Activated CD8-positive, alpha-beta memory T cell treated with anti-CD3 and anti-CD28 coated beads for 4 hours (primary cell): ENCODE measurements around the gene TRAP1.

Experiments
- DNase-seq, 2 donors: peaks; one replicate each; pipeline ENCODE4 v3.0.0-alpha.2; 2020; ENCODE audit warnings: low read depth in 2 of 2

The TRAP1 gene

DNA sequence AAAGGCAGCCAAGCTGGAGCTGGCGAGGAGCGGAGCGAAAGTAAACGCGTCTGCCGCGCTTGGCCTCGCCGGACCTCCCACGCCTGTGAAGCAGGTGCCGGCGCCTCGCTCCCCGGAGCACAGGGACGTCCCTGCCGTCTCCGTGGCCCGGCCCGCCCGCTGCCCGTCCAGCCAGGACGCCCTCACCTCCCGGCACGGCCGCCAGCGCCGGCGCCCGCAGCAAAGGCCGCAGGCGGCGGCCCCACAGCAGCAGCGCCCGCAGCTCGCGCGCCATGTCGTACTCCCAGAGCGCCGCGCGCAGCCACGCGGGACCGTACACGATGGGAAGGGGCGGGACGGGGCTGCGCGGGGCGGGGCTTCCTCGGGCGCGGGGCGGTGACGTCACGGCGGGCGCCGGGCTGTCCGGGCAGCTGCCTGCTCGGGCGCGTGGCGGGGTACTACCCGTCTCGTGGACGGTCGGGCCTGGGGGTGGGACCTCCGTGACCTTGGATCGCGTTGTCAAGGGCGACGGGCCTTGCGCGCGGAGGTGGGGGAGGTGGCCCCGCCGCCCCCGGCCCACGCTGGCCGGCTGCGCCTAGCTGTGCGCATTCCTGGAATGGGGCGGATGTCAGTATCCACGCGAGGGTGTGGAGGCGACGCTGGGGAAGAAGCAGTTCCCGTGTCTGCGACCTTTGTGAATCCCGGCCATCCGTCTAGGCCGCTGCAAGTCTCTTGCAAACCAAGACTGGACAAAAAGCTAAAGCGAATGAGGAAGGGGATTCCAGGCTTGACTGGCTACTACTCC lies at the start of gene TRAP1:
Gene TRAP1, minus strand, starts transcription at position 290 of the 784 bp plus-strand sequence. Its CDS starts 16 bp downstream, at position 274.
- DNase-seq, result peak; percentile 84 to 89

DNA sequence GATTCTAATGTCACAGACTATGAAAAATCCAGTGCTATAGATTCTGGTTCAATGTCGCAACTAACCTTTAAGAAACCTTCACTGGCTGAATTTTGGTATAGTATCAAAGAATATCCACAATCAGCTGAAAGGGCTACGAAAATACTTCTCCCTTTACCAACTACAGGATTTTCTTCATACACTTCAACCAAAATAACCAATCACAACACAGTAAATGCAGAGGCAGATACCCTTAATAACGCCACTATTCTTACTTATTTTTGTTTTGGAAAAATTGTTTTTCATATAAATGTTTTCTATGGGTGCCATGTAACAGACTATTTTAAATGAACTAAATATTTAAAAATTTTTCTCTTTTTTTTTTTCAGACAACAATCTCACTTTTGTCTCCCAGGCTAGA lies 48.9 kb upstream of the TRAP1 start:
- no peak for DNase-seq

DNA sequence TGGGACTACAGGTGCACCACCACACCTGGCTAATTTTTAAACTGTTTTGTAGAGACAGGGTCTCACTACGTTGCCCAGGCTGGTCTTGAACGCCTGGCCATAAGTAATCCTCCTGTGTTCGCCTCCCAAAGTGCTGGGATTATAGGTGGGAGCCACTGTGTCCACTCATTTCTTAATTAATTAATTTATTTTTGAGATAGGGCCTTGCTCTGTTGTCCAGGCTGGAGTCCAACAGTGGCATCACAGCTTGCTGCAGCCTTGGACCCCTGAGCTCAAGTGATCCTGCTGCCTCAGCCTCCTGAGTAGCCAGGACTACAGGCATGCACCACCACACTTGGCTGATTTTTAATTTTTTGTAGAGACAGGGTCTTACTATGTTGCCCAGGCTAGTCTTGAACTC lies 47.1 kb upstream of the TRAP1 start:
- DNase-seq, result no peak

DNA sequence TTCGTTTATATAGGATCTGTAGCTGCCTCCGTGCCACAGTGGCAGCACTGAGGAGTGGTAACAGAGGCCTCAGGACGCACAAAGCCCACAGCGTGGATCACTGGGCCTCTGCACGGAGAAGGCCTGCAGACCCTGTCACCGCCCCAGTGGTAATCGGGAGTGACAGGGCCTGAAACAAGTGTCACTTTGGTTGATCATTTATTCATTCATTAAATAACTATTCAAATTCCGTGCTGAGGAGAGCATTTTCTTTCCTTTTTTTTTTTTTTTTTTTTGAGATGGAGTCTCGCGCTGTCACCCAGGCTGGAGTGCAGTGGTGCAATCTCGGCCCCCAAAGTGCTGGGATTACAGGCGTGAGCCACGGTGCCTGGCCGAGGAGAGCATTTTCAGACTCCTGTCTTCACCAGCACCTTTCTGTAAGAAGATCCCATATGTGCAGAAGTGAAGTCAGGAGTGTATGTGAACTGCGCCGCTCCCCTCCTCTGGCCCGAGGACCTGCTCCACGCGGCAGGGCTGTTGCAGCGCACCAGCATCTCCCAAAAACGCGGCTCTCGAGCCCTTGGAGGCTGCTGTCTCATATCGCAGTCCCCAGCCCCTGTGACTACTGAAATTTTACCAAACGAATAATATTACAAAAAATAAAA lies 44.9 kb upstream of the TRAP1 start:
- no peak for DNase-seq

DNA sequence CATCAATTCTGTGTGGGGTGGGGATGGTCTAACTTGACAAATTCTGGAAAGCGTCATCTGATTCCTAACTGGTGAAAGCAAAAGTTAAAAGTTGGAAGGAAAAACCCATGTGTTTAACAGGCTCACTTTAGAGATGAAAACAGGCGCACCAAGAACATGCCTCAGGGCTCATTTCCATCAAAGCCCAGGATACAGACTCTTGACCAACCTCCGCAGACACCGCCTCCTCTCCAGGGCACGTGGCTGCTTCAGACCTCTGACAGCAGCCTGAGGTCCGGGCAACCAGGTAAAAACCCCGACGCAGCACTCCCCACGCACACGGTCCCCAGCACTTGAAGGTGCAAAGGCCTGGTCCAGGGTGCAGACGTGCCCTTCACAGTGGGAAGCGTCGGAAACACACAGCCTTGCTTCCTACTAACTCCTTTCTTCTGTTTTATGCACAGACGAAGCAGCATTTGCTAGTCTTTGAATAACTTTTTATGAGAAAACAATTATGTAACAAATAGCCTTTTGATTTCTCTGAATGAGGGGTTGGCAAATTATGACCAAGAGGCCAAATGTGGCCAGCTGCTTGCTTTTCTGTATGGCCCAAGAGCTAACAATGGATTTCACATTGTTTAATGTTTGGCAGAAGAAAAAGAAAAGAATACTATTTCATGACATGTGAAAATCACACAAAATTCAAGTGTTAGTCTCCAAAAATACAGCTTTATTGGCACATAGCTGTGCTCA lies 44.2 kb upstream of the TRAP1 start:
- no peak for DNase-seq

DNA sequence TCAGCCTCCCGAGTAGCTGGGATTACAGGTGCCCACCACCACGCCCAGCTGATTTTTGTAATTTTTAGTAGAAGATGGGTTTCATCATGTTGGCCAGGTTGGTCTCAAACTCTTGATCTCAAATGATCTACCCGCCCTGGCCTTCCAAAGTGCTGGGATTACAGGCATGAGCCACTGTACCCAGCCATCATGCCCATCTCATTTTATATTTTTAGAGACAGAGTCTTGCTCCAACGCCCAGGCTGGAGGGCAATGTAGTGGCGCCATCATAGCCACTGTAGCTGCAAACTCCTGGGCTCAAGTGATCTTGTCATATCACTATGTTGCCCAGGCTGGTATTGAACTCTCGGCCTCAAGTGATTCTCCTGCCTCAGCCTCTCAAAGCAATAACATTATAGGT lies 43.2 kb upstream of the TRAP1 start:
- DNase-seq, result no peak

DNA sequence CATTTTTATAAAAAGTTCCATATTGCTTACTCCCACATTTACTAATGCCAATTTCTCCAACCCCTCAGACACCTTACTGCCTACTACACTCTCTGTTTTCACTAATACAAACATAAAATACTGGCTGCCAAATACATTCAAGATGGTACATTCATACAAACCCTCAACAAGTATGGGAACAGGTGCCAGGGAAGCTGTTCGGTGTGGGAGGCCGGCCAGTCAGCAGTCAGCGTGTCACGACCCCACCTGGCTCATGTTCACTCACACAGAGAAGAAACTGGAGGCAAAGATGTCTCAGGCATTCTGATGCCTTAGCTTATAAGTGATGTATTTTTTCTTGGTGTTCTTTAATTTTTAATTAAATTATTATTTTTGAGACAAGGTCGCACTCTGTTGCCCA lies 42.4 kb upstream of the TRAP1 start:
- DNase-seq, result no peak

DNA sequence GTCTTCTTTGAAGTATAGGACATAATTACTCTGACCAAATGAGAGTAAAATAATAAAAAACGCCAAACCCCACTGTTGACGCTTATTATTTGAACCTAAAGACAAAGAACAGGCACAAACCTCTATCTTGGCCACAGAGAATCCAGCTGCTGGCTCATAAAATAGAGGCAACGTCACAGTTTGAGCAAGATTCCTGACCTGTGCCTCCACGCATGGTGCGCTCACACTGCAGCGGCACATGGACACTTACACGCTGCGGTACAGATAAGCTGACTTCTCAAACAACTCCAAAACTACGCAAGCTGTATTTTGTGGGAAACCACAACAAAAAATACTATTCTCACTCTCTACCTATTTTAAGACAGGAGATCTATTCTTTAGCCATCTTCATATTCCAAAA lies 38.8 kb upstream of the TRAP1 start:
- DNase-seq, result no peak

DNA sequence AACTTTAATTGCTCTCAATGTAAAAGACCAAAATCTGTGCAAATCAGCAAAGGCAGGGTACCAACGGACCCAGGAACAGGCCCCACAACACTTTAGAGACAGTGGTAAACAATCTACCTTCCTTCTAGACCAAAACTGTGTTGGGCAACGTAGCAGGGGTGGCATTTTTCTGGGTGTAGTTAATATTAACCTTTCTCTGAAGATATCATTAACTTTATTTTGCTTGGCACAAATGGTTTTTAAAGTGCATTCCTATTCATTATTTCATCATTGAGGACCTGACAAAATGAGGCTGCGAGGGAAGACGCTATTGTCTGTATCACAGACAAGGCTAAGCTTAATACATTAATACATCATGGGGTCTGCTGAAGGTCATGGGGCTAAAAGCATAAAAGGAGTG lies 37.9 kb upstream of the TRAP1 start:
- DNase-seq, result no peak

DNA sequence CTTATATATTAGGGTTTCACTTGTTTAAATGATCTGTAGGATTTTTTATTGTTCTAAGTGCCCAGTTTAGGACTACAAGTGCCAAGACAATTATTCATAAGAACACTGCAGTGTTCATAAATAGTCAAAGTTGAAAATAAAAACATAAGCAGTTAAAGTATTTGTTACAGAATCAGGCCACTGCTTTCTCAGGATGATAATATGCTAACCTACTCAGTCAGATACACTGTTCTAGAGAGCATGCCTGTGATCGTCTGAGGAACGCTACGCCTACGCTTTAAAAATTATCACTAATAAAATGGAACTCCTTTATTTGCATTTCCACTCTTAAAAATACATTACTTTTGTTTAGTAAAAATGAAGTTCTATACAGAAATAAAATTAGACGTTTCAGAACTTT lies 37.4 kb upstream of the TRAP1 start:
- no peak for DNase-seq

DNA sequence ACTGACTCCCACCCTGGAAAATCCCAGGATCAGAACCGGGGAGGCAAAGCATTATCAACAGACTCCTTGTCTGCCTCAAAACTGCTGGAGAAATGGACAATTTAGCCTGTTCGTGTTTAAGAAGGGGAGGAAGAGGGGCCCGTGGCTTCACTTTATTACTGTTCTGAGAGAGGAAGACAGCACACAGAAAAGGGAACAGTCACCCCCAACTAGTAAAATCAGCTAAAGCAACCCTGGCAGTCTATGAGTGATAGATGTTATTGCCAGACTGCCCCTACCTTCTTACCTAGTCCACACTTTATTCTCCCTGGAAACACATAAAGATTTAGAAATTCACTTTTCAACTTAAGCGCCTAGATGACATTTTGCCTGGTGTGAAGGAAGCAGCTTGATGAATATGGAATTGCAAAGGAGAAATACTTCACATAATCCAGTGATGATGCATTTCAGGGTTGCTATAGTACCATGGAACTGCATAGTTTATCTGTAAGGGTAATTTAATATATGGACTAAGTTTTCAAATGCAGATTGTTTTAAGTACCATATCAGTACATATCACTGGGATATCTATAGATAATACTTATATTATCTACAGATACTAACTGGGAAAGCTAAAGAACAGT lies 36.9 kb upstream of the TRAP1 start:
- no peak for DNase-seq

DNA sequence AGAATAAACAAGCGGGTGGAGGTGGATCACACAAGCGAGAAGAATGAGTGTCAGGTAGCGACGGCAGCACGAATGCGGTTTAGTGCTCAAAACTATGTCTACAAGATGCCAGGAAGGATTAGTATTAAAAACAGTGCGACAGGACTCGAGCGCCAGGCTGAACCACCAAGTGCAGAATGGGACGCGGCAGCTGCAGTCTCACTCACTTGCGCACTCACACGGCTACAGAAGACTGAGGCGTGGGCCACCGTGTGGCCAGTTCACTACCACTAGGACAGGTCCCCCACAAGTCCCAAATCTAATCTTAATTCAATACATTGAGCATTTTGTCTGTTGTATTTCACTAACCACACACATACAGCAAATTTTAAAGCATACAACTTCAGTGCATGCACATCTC lies 35.7 kb upstream of the TRAP1 start:
- no peak for DNase-seq

DNA sequence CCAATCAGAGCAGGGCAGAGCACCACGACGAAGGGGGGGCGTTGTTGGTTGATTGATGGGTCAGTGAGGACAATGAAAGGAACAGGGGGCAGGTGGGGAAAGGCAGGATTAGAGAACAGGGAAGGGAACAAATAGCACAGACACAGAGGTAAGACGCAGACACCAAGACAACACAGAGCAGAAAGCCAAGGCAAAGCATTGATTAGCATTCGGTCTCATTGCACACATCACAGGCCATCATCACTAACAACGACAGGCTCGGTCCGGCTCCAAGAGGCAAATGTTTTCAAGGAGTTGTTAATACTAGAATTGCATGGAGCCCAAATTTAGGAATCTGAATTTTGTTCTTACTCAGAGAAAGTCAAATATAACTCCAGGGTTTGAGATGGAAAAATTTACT lies 34.6 kb upstream of the TRAP1 start:
- no peak for DNase-seq

DNA sequence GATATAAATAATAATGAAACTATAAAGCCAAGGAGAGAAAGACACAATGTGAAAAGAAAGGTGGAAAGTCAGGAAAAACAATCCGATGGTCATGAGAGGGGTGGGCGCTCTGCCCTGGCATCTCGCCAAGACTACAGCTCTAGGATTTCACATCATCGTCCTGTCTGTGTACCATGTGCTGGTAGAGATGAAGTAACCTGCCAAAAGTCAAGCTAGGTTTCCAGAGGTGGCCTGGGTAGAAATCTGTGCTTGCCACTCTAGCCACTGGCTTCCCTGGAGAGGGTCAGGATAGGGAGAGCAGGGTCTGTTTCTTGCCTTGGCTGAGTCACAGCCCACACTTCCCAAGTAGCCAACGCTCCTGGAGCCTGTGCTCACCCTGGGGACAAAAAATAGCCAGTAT lies 31.0 kb upstream of the TRAP1 start:
- no peak for DNase-seq

DNA sequence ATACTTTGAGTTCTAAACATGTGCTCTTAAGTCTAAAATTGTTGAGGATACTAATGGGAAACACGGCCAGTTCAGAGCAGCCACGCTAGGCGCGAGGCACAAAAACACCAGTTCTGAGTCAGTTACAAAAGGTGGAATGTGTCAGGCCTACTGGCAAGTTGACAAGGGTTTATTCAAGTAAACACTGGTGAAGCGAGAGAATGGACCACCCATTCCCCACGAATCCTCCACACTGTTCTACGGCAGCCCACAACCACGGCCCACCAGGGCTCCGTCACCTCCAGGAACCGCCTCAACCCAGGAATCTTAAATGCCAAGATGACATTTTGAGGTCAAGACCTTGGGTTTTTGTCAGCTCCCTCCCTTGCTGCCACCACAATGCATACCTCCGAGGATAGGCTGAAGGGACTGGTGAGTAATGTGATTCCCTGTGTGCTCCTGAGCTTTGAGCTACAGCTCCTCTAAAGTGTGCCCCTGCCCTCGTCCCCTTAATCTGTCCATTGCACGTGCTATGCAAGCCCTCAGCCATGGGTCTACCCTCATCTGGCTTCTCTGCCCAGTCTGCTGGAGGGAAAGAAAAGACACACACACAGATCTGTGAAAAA lies 28.5 kb upstream of the TRAP1 start:
- DNase-seq, result no peak

DNA sequence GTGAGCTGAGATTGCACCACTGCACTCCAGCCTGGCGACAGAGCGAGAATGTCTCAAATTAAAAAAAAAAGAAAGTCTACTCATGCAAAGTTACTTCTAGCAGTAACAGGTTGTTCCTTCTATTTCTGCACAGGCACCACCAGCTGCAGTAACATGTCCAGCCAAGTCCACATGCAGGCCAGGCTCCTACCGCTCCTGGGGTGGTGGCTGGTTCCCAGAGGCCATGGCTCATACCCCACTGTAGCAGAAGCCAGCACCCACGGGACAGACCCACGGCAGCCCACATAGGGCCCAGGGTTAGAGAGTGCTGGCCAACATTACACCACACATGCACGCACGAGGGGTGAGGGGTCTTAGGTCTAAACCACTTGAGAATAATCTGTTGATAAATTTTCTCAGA lies 26.7 kb upstream of the TRAP1 start:
- DNase-seq, result no peak

DNA sequence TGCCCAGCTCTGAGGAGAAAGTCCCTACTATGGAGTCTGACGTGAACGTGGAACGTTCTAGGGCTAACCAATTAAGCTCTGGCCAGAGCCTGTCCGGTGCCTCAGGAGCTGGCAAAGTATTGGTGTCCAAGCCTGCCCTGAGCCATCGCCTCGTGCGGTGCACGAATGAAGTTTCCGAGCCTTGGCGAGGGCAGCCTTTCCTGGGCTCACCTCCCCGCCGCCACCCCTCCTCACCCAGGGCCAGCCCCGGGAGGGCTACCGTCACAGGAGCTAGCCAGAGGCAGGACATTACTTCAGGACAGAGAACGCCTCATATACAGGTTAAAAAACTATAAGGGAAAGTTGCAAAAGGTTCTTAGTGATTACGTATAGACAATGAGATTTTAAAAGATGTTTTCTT lies 23.6 kb upstream of the TRAP1 start:
- DNase-seq, result no peak

DNA sequence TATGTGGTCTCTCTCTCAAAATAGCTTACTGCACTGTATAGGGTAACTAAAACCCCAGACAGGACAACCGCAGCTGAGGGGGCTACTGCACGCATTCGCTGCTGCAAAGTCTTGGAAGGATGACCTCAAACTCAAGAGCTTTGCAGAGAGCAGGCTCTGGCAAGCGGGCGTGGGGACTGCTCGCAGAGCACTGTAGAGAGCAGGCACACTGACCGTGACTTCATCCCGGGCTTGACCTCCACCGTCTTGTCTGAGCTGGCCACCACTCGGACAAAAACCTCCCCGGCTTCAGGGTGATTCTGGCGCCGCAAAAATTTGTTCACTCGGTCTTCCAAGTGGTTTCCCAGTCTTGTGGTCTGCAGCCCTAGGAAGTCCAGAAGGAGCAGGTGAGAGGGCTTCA lies 22.9 kb upstream of the TRAP1 start:
- DNase-seq, result no peak

DNA sequence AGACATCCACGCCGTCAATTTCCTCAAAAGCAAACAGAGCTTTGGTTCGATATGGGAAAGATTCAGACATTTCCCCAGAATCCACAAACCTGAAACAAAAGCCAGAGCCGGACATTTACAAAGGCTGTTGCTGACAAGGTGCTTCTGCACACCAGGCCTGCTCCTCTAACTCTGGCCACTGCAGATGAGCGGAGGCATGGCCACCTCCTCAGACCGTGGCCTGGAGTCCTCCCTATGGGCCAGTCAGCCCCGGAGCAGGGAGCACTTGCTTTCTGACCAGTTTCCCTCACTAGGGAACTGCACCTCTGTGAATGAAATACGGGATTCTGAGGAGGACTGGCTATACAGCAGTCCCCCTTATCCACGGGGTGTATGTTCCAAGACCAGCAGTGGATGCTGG lies 22.3 kb upstream of the TRAP1 start:
- no peak for DNase-seq

DNA sequence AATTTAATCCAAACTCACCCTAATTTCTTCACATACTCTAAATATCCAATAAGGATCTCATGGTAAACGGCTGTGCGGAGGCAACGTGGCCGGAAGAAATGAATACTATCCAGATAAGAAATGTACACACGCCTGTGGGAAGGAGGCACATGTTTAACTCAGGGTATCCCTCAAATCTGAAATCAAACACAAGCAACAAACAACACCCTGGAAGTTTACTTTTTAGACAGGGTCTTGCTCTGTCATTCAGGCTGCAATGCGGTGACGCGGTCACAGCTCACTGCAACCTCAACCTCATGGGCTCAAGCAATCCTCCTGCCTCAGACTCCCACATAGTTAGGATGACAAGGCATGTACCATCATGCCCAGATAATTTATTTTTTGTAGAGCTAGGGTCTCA lies 21.2 kb upstream of the TRAP1 start:
- no peak for DNase-seq

DNA sequence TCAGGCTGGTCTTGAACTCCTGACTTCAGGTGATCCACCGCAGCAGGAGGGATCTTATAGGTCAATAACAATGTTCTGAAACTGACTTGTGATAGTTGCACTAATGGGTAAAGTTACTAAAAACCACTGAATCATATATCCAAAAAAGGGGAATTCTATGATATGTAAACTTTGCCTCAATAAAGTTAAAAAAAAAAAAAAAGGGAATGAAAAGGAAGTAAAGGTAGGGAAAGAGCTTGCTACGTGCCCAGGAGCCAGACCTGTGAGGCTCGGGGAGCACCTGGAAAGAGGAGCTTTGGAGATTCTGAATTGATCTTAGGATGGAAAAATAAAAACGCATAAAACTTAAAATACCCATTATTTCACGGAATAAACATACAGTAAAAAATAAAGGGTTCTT lies 20.8 kb upstream of the TRAP1 start:
- DNase-seq, result no peak

DNA sequence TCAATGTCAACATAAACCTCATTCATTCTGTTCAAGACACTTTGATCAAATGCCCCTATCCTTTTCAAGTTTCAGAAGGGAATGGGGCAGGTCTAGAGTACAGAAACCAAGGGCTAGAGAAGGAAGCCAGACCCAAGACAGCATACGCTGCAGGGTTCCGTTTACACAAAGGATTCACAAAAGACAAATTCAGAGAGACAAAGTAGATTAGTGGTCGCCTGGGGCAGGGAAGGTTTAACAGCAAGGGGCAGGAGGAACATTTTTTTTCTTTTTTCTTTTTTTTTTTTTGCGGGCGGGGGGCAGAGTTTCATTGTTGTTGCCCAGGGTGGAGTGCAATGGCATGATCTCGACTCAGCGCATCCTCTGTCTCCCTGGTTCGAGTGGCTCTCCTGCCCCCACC lies 19.9 kb upstream of the TRAP1 start:
- DNase-seq, result no peak
